HG02840 (cell line): ENCODE data around the gene SUMF1.

Experiments
- ATAC-seq: cut with Tn5 transposase; IDR thresholded peaks from one replicate; pipeline ENCODE4 v1.9.1; 2021; ENCODE audit warnings: mild to moderate bottlenecking, moderate library complexity, moderate number of reproducible peaks; ENCODE audit not compliant: unreplicated experiment, low FRiP score

Gene SUMF1

GRCh38 chr3:4498446-4498845 lies 31.4 kb upstream of the SUMF1 start:
- ATAC-seq: no peak

GRCh38 chr3:4497843-4498324 lies 30.8 kb upstream of the SUMF1 start:
- ATAC-seq: no peak

- no peak for ATAC-seq
Measured at GRCh38 chr3:4497005-4497692, 30.1 kb upstream of the SUMF1 start.

- no peak for ATAC-seq
Measured at GRCh38 chr3:4496087-4496452, 29.0 kb upstream of the SUMF1 start.

- no peak for ATAC-seq
Measured at GRCh38 chr3:4495294-4496086, 28.4 kb upstream of the SUMF1 start.

GRCh38 chr3:4494895-4495264 lies 27.8 kb upstream of the SUMF1 start:
- no peak for ATAC-seq

GRCh38 chr3:4493941-4494894 lies 27.1 kb upstream of the SUMF1 start:
- no peak for ATAC-seq

- peak; percentile 93 for ATAC-seq
Measured at GRCh38 chr3:4493014-4493940, 26.2 kb upstream of the SUMF1 start, which contains the start of gene ITPR1. TSS of gene ITPR1 (plus strand) at chr3:4493348. CDS start at chr3:4516492, 23,144 bp downstream.

- no peak for ATAC-seq
Measured at GRCh38 chr3:4492208-4493013, 25.3 kb upstream of the SUMF1 start.

- ATAC-seq: no peak
Measured at GRCh38 chr3:4491855-4492207, 24.8 kb upstream of the SUMF1 start.

GRCh38 chr3:4478261-4478660 lies 11.2 kb upstream of the SUMF1 start:
- no peak for ATAC-seq

GRCh38 chr3:4476496-4476895 lies 9.4 kb upstream of the SUMF1 start:
- no peak for ATAC-seq

- no peak for ATAC-seq
Measured at GRCh38 chr3:4475804-4476203, 8.7 kb upstream of the SUMF1 start.

GRCh38 chr3:4474683-4475490 lies 7.8 kb upstream of the SUMF1 start:
- no peak for ATAC-seq

- no peak for ATAC-seq
Measured at GRCh38 chr3:4472766-4473165, 5.7 kb upstream of the SUMF1 start.

- ATAC-seq: no peak
Measured at GRCh38 chr3:4472312-4472711, 5.2 kb upstream of the SUMF1 start.

GRCh38 chr3:4471907-4472306 lies 4.8 kb upstream of the SUMF1 start:
- ATAC-seq: no peak

GRCh38 chr3:4467522-4467867 lies 426 bp upstream of the SUMF1 start:
- ATAC-seq: no peak
